Erythroblast (primary cell): ENCODE measurements around the gene KIAA0513.

ENCODE experiments used
- DNase-seq, 2 experiments: peaks; one replicate each; lab custom pipeline; 2025; lab: John Stamatoyannopoulos, UW
- GATA1 ChIP-seq: IDR thresholded peaks from 2 replicates; pipeline ENCODE4 v1.6.1; 2011; ENCODE audit warnings: low read depth, mild to moderate bottlenecking, control low read depth, low read length, moderate library complexity
- POLR2A ChIP-seq: IDR thresholded peaks from 2 replicates; pipeline ENCODE4 v1.6.1; 2011; ENCODE audit warnings: mild to moderate bottlenecking, low read length

KIAA0513 gene

DNA sequence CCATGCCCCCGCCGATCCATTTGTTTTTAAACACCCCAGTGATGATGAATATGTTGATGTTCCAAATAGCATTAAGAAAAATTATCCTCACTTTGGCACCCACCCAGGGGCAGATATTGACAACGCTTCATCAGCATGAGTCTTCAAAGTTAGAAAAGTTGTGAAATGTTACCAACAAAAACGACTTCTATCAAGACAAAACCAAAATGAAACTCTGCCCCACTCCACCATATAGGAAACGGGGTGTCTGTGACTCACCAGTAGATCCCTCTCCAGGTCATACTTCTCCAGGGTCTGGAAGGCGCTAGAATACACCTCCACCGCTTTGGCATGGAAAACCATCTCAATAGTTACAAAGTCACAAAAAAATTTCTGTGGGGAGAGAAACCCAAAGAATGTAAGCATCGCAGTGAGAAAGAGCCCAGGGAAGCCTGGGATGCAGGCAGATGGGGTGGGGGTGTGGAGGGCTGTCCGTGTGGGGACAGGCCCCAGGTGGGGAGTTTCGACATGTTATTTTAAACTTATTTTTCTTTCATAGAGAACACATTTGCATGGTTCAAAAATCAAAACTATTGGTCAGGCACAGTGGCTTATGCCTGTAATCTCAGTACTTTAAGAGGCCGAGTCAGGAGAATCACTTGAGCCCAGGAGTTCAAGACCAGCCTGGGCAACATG, 74.5 kb downstream of the KIAA0513 start:
- peak in 1 of 2 experiments; percentile 52 for DNase-seq
- no peak for TF ChIP-seq GATA1
- TF ChIP-seq POLR2A, result no peak

DNA sequence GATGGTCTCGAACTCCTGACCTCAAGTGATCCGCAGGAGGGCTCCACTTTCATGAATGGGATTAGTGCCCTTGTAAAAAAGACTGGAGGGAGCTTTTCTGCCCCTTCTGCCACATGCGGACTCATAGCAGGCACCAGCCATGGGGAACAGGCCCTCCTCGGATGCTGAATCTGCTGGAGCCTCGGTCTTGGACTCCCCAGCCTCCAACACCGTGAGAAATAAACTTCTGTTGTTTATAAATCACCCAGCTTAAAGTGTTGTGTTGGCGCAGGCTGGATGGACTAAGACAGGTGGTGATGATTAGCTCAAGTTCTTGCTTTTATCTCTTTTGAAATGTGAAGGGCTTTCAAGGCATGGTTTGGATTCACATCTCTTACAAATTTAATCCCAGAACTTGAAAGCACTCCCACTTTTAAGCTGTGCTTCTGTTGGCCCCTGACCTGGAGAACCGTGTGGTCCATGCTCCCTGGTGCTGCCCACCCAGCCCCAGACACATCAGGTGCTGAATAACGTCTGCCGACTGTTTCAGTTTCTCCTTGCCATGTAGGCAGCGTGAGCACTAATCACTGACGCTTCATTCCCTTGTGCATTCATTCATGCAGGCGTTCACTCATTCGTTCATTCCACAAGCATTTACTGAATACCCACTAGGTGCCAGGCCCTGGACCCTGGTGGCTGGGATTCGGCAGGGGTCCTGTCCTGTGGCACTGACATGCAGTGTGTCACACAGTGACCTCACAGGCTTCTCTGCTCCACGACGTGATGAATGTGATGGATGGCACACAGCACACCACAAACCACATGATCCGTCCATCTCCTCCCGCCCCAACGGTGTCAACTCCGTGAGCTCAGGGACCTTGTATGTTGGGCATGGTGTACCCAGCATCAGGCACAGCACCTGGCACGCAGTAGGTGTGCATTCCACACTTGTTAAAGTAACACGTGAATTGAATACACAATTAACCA, 75.8 kb downstream of the KIAA0513 start:
- DNase-seq, result no peak
- TF ChIP-seq POLR2A (no peak), GATA1 (no peak)

DNA sequence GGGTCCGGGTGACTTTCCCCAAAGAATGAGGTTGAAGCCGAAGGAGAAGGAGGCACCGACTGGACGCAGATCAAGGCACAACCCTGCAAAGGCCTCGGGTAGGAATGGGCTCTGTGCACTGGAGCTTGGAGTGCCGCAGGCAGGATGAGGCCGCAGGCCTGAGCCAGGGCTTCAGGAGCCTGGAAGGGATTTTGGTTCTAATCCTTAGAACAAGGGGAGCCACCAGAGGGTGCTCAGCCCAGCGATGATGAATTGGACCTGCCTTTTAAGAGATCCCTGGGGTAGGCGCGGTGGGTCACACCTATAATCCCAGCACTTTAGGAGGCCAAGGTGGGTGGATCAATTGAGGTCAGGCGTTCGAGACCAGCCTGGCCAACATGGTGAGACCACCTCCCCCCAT, 76.6 kb downstream of the KIAA0513 start:
- DNase-seq, result no peak
- TF ChIP-seq GATA1, result no peak

DNA sequence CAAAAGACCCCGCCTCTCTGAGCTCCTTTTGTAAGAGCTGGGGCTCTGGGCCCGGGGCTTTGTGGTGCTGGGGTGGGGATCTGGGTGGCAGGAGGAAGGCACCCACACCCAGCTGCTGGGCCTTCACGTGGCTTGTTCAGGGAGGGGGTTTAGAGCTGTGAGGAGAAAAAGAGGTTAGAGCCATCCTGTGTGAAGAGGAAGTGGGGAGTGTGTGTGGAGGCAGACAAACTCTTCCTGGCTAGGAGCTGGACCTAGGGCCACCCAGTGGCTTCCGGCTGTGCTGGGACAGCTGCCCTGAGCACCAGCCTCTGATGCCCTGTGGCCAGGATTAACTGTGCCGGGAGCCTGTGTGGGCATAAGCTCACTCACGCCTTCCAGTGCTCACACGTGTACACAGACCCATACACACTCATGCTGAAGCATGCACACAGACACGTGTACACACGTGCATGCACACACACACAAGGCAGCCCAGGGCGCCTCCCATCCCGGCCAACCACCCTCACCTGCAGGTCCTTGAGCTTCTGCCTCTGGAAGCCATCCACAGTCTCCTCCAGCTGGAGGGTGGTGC, 77.3 kb downstream of the KIAA0513 start:
- no peak for DNase-seq
- no peak for TF ChIP-seq GATA1

DNA sequence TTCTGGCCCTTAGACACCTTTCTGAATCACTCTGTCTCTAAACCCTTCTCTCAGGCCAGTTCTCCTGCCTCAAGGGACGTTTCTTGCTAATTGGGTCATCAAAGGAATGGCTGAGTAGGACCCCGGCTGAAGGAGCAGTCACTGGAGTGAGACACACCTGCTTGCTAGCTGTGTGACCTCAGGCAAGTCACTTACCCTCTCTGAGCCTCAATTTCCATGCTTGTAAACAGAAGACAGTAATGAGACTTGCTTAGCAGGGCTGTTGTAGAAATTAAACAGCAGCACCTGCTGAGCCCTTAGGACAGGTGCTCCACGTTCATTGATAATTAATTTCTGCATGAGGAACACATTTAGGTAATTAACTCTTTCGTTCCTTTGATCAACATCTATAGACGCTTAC, 77.9 kb downstream of the KIAA0513 start:
- TF ChIP-seq GATA1, result no peak
- no peak for TF ChIP-seq POLR2A
- DNase-seq, result no peak

DNA sequence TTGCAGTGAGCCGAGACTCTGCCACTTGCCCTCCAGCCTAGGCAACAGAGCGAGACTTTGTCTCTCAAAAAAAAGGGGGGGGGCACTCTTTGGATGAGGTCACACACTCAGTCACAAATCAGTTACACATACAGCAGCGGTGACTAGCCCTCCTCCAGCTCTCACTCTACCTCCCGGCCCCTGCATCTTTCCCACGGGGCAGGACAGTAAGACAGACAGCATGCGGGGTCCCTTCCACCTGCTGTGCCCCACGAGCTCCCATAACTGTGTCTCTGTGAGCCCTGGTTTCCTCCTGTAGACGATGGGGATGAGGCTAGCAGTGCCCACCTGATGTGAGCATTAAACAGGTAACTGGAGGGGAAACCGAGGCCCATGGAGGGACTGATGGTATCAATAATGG, 79.5 kb downstream of the KIAA0513 start:
- DNase-seq, result no peak
- TF ChIP-seq POLR2A, result no peak
- TF ChIP-seq GATA1, result no peak

DNA sequence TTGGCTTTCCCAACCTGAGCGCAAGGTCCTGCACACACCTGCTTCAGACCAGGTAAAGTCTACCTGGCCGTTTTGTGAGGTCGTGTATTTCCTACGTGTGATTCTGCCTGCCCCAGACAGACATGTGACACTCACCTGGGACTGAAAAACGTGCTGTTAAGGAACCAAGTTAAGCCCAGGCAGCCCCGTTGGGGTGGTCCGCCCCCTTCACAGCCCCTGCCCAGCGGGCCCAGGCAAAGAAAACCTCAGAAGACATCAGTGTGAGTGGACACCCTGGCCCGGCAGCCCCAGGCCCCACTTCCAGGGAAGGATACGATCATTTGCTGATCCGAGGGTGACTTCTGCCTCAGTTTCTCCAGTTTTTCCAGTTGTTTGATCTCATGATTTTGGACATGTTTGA, 79.9 kb downstream of the KIAA0513 start:
- no peak for DNase-seq
- TF ChIP-seq GATA1, result no peak
- TF ChIP-seq POLR2A, result no peak

DNA sequence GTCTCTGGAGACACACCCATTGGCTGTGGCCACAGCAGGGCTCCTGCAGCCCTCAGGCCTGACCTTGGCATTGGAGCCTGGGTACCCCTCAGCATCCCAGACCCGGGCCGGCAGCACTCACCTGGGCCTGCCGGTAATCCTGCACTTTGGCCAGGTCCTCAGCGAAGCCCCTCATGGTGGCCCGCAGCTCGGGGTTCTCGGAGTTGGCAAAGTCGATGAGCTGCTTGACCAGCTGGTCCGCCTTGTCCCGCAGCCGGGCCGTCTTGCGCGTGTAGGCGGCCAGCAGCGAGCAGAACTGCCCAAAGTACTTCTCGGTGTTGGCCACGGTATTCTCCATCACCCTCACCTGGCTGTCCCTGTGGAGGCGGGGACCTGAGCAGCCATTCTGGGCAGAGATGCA, 82.5 kb downstream of the KIAA0513 start:
- no peak for DNase-seq
- no peak for TF ChIP-seq GATA1
- no peak for TF ChIP-seq POLR2A

DNA sequence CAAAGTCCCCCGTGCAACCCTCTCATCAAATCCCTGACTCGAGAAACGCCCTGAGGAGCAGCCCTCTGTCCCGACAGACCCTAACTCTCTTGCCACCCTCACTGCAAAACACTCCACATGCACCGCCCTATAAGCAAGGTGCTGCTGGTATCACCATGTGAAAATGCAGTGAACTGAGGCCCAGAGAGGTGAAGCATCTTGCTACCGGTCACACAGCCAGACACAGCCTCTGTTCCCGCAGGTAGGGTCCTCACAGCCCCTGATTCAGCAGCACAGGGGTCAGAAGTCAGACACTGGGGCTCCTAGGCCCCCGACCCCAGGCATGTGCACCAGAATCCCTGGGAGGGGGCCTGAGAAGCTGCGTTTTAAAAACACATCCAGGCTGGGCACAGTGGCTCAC, 83.6 kb downstream of the KIAA0513 start:
- DNase-seq, result no peak

DNA sequence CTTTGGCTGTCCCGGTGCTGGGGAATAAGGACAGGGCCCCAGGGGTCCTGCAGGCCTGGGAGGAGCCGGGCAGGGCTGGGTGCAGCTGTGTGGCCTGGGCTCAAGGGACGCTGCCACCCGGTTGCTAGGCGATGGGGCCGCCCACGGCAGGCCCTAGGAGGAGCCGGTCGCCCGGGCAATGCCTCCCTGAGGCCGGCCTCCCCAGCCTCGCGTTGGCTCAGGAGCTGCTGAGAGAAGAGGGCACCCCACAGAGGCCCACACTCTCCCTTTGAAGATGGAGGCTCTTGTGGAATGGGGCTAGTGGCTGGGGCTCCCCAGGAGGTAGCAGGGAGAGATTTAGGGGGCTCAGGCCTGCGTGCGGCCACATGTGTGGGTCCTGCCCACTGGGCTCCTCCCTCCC, 84.8 kb downstream of the KIAA0513 start, which contains the start of gene CIBAR2:
Gene CIBAR2 (minus strand): TSS at position 109 of the 400 bp plus-strand sequence. CDS start 120 bp downstream, outside the sequence.
- TF ChIP-seq GATA1, result no peak
- TF ChIP-seq POLR2A, result no peak
- no peak for DNase-seq

More for the DNA sequence above, 83.6 kb downstream of the KIAA0513 start:
- TF ChIP-seq GATA1 (no peak), POLR2A (no peak)

DNA sequence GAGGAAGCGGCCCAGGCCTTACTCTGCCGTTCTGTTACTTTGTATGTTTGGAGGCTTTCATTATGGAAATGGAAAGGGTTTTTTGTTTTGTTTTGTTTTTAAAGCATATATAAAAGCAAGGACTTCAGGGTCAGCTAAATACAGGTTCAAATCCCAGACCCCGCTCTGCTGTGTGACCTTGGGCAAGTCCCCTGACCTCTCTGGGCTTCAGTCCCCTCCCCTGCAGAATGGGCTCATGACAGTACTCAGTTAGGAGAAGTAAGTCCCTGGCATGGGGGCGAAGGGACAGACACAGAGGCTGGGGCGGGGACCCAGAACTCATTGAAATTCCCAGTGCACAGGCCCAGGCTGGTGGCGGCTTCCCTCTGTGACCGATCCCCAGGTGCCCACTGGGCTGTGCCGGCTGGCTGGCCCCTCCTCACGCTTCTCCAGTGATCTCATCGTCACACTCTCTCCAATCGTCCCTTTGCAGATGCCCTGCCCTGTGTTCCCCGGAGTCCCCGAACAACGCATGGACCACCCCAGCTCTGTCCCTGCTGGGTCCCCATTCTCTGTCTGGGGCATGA, 85.7 kb downstream of the KIAA0513 start:
- no peak for DNase-seq
- TF ChIP-seq POLR2A (no peak), GATA1 (no peak)

DNA sequence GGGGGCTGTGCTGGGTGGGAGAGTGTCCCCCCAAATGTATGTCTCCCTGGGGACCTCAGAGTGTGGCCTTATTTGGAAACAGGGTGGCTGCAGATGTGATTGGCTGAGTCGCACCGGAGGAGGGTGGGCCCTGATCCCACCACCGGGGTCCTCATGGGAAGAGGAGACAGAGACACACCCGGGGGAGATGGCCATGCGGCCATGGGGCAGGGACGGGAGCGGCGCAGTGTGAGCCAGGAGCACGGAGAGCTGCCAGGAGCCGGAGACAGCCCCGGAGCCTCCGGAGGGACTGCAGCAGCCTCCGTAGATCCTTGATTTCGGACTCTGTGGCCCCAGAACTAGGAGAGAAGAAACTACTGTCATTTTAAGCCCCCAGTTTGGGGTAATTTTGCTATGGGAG, 86.3 kb downstream of the KIAA0513 start:
- no peak for TF ChIP-seq POLR2A
- no peak for TF ChIP-seq GATA1
- no peak for DNase-seq

DNA sequence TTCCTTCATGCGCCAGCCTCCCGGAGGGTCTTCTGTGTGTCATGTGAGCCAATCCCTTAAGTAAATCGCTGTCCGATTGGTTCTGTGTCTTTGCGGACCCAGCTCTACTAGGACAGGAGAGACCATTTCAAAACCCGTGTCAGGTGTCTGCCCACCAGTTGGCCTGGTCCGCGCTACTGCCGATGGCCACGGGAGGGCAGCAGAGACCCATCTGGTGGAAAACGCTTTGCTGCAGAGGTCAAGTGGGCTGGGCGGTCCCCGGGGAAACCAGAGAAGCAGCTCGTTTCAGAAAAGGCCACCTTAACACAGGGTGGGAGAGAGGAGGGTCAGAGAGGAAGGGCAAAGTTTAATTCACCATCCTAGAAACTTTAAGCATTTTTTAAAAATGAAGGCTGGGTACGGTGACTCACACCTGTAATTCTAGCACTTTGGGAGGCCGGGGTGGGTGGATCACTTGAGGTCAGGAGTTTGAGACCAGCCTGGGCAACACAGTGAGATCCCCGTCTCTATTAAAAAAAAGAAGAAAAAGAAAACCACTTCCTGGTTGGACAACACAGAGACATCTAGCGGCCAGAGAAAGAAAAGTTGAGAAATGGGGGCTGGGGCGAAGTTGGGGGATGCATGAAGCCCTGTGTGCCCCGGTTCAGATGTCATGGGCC, 87.4 kb downstream of the KIAA0513 start:
- no peak for TF ChIP-seq POLR2A
- no peak for TF ChIP-seq GATA1
- peak; percentile 74 to 81 for DNase-seq

DNA sequence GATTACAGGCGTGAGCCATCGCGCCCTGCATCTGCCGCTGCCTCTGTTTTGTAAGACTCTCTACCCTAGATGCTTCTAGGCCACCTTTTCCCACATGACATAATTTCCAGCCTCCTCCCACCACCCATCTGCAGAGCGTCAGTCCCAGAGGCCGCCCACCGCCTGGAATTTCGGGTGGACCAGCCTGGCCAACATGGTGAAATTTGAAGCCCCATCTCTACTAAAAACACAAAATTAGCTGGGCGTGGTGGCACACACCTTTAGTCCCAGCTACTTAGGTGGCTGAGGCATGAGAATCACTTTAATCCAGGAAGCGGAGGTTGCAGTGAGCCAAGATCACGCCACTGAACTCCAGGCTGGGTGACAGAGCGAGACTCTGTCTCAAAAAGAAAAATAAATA, 89.8 kb downstream of the KIAA0513 start:
- no peak for DNase-seq
- TF ChIP-seq POLR2A (no peak), GATA1 (no peak)
